ENCODE data around the gene ZNF860.
"Not testable (repeated sequence)": the region's sequence is repeated elsewhere in the genome, so short reads cannot be mapped to it uniquely, and the experiment has no call there.

Gene ZNF860

GRCh38 chr3:32000877-32001276 lies 19.3 kb downstream of the ZNF860 start:
- DNase-seq: no peak

DNA sequence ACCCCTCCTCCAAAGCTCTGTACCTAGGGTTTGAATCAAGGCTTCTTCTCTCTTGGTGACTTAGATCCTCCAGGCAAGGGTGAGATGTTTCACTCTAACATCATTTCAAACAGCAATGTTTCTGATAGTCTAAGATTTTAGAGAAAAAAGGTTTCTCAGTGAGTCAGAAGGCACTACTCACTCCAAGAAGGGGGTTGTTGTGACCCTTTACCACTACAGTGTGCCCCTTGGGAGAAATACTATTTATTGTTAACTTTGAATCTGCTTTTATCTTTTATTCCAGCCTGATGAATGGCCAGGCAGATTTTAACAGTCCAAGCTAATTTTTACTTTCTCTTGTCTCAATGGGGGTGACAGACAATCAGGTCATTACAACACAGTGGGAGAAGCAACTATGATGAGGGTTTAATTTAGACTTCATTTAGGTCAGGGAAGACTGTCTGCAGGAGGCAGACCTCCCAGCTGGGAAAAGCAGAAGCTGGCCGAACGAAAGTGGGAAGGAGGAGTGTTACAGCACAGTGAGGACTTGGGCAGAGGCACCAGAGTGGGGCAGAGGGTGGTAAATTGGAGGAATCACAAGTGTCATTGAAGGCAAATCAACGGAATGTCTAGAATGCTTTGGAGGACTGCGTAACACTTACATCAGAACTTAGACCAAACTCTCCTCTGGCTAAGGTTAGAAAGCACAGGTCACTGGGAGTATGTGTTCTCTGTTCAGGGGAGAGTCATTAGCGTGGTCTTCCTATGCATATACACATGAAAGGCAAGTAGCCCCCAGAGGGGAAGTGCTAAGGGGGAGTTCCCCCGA lies 21.2 kb downstream of the ZNF860 start:
- peak; percentile 20 for DNase-seq

DNA sequence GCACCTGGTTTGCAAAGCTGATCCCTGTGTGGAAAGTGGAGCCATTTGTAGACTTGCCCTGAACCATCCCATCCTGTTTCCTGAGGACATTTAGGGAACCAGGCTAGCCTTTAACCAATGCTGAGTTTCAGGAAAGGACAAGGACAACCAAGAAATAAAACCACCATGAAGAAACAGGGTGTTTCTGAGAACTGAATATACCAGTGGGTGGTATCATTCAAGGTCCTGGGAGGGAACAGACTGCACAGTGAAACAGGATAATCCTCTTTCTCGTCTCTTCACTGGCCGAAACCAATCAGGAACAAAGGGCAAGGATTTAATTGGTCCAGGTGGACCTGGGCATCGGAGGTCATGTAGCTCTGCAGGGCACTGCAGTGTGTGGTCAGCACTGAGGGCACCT lies 21.8 kb downstream of the ZNF860 start:
- no peak for DNase-seq

GRCh38 chr3:32004113-32004765 lies 22.7 kb downstream of the ZNF860 start:
- no peak for DNase-seq

- DNase-seq: no peak
Observed at GRCh38 chr3:32009101-32009500, 27.6 kb downstream of the ZNF860 start.

- DNase-seq: no peak
Observed at GRCh38 chr3:32009957-32010356, 28.4 kb downstream of the ZNF860 start.

- DNase-seq: not testable (repeated sequence)
Observed at GRCh38 chr3:32010699-32011098, 29.1 kb downstream of the ZNF860 start.

- not testable (repeated sequence) for DNase-seq
Observed at GRCh38 chr3:32015638-32016037, 34.1 kb downstream of the ZNF860 start.

DNA sequence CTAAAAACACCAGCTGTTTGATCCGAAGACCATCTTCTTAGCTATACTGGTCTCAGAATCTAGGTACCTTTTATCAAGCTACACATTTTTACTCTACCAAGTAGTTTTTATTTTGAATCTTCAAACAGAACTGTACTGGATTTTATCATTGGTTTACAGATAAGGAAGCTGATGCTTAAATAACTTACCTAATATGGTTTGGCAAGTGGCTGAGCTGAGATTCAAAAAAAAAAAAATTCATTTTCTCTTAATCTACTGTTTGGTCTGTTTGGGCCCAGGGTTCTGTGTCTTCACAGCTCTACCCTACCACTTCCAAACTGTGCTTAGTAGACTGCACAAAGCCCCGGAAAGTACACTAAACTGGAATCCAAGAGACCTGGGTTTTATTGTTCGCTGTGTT lies 35.7 kb downstream of the ZNF860 start:
- no peak for DNase-seq

GRCh38 chr3:32018757-32019564 lies 37.4 kb downstream of the ZNF860 start:
- DNase-seq: peak; percentile 44

DNA sequence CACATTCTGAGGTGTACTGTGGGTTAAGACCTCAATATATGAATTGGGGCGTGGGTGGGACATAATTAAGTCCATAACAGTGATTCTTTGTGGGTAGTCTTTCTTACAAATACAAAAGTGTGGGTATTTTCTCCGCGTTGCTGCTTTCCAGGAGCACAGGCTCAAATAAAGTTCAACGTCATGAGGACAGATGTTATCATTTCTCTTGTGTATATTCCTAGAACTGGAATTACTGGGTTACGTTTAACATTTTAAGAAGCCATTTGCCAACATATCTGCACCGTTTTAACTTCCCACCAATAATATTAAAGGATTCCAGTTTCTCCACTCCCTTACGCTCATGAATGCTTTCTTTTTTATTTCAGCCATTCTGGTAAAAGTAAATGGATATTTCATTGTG lies 39.6 kb downstream of the ZNF860 start:
- no peak for DNase-seq

DNA sequence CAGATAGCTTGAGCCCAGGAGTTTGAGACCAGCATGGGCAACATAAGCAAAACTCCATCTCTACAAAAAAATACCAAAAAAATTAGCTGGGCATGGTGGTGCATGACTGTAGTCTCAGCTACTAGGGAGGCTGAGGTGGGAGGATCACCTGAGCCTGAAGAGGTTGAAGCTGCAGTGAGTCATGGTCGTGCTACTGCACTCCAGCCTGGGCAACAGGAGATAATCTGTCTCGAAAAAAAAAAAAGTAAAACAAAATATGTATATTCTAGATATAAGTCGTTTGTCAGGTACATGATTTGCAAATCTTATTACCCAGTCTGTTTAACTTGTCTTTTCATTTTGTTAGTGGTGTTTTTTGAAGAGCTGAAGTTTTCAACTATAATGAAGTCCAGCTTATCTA lies 40.2 kb downstream of the ZNF860 start:
- no peak for DNase-seq

GRCh38 chr3:32022947-32023346 lies 41.4 kb downstream of the ZNF860 start:
- DNase-seq: no peak

GRCh38 chr3:32026593-32026992 lies 45.0 kb downstream of the ZNF860 start:
- DNase-seq: no peak

GRCh38 chr3:32037932-32038267 lies 56.4 kb downstream of the ZNF860 start:
- no peak for DNase-seq

GRCh38 chr3:32041316-32041715 lies 59.8 kb downstream of the ZNF860 start:
- no peak for DNase-seq
